GM18507 (cell line): ENCODE results near the gene KCNMA1.

Experiments
- DNase-seq: peaks from one replicate; pipeline ENCODE4 v3.0.0; 2011; ENCODE audit warnings: low read depth; ENCODE audit not compliant: insufficient read length; ENCODE audit errors: extremely low spot score
- FAIRE-seq: peaks from 2 replicates; lab custom pipeline; 2011; peaks lifted over from hg19 to GRCh38; lab: Jason Lieb, UNC

KCNMA1 gene

DNA sequence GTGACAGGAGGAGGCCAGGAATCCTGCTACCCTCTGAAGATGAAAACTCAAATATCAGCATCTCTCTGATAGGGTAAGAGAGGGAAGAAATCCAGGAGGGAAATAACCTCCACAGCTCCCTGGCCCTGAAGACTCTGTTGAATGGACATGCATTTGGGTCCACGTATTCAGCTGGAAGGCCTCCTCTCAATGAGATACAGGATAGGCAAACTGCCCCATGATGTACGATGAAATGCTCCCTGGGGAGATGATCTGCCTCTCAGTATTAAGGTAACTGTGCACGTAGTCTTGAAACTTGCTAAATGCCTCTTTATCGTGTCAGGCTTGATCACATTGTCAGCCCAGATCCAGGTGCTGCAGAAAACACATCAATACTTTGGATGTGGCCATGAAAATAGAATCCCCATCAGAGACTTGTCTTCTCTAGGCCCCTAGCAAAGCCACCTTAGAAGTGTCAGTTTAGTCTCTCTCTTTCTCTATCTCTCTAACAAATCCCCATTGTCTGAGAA lies 384.0 kb downstream of the KCNMA1 start:
- FAIRE-seq: no peak
- no peak for DNase-seq

DNA sequence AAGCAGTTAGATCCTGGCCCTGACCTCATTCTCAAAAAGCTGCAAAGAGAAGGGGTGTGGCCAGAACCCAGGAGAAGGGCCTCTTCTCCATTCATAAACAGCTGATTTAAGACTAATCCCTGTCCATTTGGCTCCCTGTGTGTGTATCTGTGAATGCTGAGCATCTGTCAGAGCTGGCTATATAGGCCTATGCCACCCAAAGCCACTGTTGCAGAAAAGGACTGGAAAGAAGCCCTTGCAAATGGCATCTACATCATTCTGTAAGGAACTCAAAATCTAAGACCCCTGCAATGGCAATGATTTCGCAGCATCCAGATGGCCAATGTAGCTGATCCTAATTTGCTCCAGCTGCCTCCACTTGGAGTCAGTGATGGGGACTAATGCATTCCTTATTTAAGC lies 384.5 kb downstream of the KCNMA1 start:
- no peak for FAIRE-seq
- no peak for DNase-seq

DNA sequence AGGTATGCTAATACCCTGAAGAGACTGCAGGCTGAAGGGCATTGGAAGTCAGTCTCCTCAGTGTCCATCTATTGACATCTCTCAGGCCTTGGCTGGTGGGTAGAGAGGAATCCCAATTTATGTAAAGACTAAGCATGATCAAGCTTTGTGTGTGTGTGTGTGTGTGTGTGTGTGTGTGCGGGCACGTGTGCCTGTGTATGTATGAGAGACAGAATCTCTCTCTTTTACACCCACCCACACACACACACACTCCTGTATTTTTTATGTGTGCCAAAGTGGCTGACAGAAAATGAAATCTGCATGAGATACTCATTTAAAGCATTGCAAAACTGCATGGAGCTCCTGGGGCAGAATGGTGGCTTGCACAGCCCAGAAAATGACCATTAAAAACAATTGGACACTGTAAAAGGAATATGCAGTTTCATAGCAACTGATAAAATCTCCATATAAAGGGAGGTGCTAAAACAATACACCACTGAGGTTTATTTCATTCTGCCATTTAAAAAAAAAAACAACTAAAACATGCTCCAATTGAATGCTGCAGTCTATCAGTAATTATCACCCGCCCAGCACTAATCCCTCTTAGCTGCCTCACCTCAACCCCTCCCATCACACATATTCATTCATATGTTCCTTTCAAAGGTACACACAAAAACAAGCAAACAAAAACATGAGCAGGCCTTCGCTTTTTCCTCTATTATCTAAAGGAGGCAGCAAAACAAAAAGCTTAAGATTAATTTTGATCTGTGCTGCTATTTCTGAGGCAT lies 385.0 kb downstream of the KCNMA1 start:
- FAIRE-seq: no peak
- DNase-seq: no peak

DNA sequence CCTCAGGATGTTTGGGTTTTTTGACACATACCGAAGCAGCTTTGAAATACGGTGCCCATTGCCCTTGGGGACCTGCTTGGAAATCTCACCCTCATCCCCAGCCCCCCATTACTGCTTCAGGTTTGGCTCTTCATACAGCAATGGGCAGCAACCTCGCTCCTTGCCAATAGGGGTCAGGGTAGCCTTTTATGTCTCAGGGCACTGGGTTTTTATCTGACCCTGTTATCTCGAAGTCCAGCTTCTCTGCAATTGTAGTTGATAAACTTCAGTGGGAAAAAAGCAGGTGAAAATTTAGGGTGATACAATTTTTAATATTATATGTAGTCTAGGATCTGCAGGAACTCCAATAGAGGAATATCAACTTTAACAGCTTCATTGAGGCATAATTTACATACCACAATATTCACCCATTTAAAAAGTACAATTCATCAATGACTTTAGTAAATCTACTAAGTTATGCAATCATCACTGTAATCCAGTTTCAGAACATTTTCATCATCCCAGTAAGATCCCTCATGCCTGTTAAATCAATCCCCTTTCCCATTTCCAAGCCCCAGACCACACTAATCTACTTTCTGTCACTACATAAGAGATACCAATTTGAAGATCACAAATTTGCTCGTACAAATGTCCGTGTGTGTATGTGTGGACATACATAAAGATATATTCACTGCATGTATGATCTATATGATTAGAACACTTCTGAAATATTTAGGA lies 386.2 kb downstream of the KCNMA1 start:
- FAIRE-seq: no peak
- no peak for DNase-seq

DNA sequence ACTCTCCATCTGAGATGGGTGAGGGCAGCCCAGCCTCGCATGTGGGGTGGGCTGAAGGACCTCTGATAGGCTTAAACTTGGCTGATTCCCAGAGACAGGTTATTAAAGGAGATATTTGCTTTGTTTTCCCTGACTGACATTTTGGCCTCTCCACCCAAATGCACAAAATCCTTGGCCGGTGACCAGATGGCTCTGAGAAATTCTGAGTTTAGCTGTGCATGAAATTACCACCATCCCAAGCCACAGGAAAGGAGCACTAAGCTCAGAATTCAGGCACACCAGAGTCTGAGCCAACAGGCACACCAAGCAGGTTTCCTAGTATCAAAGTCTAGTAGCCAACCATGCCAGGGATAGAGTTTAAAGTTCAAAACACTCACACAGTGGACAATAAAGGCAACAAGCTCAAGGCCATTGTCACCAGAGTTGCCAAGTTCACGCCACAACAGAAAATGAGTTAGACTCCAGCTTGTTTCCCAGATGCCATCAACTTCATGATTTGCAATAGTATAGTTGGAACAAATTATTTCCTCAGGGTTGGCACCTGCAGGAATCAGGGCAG lies 387.6 kb downstream of the KCNMA1 start:
- no peak for DNase-seq
- FAIRE-seq: no peak

DNA sequence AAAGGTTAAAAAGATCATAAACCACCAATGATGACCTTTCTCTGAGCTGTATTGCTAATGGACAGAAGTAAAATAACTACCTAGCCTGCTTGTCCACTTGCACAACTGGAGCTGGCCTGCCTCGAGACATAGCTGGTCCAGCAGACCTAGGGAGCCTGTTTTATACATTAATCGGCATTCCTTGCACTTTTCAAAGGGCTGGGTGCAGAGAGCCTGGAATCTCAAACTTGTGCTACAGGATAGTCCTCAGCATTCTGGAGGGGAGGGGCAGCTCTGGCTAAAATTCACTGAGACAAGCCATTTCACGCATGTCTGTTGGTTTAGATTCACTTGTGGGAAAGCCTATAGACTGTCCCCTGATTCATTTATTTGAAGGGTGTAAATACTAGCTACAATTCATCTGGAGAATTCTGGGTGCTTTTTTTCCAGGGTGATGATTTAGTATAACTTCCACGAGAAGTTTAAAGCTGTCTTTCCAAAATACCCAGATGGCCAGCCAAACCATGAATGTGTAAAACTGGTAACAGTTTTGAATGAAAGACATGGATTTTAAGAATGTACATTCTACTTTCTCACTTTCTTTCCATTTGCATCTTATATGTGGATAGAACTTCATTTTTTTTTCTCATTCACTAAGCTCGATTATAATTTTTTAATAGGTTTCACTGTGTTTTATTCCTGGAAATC lies 389.4 kb downstream of the KCNMA1 start:
- FAIRE-seq: no peak
- no peak for DNase-seq

DNA sequence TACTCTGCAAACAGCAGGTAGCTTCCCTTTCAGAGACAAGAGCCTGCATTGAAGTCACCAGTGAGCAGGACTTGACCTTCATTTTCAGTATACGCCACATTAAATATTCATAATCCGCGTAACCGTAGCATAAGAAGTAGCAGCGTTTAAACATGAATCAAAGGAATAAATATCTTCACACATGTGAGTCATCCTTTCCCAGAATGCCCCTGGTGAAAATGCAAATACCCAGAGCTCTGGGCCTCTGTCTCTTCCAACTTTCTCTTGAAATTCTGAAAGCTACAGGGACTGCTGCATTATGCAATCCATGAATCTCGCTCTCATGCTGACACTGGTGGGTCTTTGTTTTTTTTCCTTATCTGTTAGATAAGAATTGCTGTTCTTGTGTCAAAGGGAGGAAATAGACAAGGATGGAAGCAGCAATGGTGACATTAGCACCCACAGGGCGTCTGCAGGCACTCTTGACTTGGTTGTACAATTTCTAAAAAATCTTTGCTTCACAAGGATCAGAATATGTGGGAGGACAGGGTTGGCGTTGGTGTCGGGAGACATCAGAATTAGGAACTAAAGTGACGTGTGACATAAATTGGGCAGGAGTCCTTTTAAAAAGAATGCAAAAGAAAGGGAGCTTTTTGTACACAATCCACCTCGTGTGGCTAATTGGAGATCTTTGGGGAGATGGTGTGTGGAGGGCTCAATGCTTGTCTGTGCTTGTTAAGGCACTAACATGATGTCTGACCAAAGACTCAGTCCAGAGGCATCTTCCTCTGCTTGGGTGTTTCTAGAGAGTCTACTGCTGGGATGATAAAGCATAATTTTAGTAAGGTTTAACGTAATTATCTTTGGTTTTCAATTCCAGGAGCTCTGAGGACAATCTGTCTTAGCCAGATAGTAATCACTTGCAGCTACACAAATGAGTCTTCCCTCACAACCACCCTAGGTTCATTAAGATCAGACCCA lies 390.3 kb downstream of the KCNMA1 start:
- DNase-seq (no peak), FAIRE-seq (no peak)

DNA sequence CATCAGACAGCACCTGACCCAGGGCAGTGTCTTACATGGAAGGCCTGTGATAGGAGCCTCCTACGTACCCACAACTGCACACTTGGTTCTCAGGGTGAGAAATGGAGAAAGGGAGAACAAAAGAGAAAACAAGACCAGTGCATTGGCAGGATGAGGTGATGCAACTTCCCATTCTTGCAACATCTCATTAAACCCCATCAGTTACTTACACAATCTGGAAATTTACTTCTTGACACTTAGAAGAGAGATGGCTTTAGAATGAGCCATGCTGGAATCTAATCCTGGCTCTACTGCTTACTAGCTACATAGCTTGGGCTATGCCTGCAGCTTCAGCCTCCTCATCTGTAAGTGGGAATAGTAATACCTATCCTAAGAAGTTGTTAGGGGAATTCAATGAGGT lies 391.7 kb downstream of the KCNMA1 start:
- FAIRE-seq (no peak), DNase-seq (no peak)

DNA sequence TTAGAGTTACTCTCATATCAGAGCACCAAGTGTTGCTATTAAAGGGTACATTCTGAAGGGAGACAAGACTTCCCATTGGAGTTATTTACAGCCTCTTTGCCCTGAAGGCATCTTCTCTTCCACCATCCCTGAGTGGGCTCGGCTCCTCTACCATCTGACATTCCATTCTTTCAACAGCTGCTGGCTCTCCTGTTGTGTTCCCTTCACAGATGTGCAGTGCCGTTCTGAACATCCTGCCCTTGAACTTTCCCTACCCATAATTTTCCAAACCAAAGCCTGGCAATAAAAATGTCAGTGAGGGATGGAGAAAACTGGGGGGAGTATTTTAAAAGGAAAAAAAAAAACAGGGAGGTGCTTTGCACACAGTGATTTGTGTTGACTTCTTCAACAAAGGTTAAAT lies 392.9 kb downstream of the KCNMA1 start:
- no peak for DNase-seq
- no peak for FAIRE-seq

DNA sequence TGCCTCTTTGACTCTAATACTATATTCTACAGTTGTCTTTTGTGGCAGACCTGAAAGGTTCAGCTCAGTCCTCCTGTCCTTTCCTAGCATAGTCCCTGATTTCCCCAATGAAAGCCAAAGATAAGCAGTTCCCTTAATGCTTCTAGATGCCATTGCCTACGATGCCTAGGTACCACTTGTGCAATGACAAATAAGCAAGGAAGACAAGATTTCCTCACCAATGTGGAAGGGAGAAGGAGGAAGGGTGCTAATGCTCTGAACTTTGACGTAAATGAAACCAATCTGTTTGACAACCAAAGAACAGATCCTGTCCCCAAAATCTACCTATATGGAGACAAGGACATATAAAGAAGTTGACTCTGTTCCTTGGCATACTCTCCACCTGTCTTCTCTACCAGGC lies 393.3 kb downstream of the KCNMA1 start:
- no peak for DNase-seq
- FAIRE-seq: no peak

DNA sequence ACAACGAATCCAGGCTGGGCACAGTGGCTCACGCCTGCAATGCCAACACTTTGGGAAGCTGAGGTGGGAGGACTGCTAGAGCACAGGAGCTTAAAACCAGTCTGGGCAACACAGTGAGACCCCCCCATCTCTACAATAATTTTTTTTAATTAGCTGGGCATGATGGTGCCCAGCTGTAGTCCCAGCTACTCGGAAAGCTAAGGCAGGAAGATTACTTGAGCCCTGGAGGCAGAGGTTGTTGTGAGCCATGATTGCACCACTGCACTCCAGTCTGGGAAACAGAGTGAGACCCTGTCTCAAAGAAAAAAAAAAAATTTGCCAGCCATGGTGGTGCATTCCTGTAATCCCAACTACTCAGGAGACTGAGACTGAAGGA lies 396.3 kb downstream of the KCNMA1 start:
- DNase-seq (no peak), FAIRE-seq (no peak)

DNA sequence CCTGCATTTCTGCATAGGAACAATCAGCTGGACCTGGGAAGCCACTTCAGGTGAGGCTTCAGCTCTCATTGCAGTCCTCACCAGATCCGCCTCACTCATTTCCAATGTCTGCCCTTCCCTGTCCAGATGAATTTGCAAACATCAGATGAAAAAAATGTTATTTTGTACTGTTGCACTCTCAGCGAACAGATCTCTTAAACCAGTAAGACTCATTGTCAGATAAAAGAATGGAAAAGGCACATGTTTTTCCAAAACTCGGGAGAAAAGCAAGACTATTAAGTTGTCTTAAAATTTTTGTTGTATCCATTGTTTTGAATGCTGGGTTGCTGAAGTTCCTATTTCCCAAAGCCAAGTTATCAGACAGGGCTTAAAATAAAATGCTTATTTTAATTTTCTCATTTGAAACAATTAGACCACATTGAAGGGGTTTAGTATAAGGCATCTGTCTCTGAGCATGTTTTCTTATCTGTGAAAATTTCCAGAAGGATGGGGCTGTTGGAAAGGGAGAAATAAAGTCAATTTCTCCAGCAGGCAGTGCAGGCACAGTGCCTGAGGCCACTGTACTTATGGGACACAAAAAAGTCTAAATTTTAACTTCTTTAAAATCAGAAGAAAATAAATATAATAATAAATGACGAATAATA lies 396.8 kb downstream of the KCNMA1 start:
- FAIRE-seq: no peak
- no peak for DNase-seq

DNA sequence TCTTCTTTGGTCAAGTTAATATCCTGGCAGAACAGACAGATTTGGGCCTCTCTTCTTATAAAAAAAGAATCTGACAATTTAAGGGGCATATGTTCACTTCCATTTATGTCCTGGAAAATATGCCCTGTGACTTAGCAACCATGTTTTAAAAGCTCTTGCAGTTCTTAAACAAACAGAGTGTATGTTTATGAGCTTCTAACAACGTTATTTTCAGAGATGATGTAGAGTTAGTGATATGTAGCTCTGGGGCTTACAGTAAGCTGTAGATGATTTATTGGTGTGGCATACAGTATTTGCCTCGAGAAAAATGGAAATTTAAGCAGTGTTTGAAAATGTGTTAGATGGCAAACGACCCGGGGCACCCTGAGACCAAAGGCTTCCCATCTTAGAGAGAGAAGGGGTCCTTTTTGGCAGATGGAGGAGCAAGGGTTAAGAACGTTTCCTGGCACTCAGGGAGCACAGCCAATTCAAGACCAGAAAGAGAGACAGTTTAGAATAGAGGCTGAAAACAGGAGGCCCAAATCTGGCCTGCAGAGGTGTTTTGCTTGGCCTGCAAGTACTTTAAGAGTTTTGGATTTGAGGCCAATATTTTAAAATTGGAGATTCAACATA lies 397.5 kb downstream of the KCNMA1 start:
- FAIRE-seq: no peak
- DNase-seq: no peak

DNA sequence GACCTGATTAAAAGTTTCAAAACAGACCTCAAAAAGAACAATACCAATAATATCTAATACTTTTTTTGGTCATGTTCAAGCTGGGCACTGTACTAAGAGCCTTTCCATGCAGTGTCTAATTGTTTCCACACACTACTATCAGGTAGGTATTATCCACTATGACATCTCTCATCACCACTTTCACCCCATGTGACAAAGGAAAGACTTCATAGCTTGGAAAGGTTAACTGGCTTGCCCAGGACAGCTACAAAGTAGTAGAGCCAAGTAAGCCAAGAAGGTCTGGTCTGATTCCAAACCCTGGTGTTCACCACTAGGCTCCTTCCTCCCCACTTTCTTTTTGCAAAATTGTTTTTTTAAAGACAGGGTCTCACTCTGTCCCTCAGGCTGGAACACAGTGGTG lies 400.5 kb downstream of the KCNMA1 start:
- FAIRE-seq: no peak

DNA sequence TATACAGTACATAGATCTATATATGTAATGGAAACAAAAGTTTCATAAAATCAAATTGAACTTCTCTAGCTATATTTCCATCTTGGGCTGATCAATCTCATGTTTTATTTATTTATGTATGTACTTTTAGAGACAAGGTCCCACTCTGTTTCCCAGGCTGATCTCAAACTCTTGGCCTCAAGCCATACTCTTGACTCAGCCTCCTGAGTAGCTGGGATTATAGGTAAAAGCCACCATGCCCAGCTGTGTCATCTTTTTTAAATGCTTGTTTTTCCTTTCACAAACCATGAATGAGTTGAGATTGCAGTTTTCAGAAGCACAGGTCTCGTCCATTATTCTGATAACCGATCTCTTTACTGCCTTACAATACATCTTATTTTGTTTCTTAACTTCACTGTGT lies 400.9 kb downstream of the KCNMA1 start:
- FAIRE-seq (no peak), DNase-seq (no peak)

More for the DNA sequence above, 400.5 kb downstream of the KCNMA1 start:
- no peak for DNase-seq

DNA sequence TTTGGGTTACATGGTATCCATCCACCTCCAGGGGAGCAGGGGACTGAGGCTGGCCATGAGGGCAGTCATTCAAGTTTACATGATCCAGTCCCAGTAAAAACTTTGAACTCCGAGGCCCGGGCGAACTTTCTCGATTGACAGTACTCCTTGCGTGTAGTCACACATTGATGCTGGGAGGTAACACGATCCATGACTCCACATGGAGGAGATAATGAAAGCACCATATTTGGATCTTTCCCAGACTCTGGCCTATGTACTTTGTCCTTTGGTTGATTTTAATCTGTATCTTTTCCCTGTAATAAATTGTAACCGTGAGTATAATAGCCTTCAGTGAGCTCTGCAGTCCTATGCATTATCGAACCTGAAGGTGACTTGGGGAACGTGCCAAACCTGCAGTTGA lies 401.6 kb downstream of the KCNMA1 start:
- no peak for FAIRE-seq
- no peak for DNase-seq

DNA sequence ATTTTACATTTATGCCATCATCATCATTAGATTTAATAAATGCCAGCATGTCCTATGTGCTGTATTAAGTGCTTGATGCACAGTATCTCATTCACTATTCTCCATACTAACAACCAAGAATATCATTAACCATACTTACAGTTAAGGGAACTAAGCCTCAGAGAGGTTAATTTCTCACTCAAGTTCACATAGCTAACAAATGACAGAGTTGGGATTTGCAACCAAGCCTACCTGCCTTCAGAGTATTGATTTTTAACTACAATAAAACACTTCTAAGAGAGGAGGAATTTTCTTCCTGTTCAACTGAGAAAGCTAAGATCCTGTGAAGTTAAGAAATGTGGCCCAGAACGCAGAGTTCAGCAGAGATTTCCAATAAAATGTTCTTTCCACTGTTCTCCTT lies 403.0 kb downstream of the KCNMA1 start:
- DNase-seq: no peak
- FAIRE-seq: no peak

DNA sequence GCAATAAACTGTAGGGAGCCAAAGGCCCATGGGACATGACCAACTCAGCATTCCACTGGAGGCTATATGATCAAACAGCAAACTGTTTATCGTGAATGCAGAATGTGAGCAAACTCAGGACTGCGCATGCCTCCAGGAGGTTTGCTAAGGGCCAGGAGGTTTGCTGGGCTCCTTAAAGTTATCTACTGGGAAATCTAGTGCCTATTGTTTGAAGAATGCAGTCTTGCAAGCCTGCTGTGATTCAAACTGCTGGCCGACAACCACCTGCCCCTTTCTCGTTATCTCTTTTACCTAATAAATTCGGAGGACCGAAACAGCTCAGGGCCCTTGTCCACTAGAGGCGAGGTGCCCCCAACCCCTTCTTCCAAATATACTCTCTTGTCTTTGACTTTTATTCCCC lies 404.1 kb downstream of the KCNMA1 start:
- no peak for FAIRE-seq
- no peak for DNase-seq
